IPS-18c (cell line): Measurements from ENCODE around the gene NCK2.

Experiments used
- H3K4me3 ChIP-seq: 2 replicates; pipeline ENCODE4 v1.7.0; 2013; ENCODE audit warnings: low read depth, mild to moderate bottlenecking, low read length, moderate library complexity; ENCODE audit not compliant: insufficient read depth
- H3K9me3 ChIP-seq: one replicate; pipeline ENCODE4 v1.6.1; 2013; ENCODE audit warnings: mild to moderate bottlenecking, low read length, moderate library complexity; ENCODE audit not compliant: control insufficient read depth, insufficient read depth

The NCK2 gene

DNA sequence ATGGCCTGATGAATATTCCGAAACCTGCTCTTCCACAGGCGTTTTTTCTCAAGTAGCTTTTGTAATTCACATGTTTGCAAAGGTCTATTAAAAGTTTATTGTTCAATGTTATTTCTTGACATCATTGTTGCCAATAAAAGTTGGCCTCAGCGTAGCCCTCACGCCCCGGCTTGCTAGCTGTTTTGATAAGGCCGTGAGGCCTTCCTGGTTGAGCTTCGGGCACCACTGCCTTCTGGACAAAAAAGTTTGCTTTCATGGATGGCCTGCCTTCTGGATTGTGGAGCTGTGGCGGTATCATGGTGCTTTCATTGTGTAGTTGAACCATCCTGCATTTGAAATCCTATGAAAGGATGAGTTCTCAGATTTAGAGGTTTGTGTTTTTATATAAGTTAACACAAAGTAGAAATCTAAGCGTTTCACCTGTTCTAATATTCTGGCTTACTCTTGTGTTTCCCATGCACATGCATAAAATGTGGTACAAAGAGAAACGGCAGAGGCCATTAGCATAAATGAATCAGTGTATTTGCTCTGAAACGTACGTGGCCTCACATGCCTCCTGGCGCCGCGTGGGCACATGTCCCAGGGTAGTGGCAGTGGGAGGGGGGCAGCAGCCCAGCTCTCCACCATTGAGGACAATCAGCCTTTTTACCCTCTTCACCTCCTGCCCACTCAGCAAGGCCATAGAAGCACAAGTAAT is 134.5 kb downstream of the NCK2 start:
- no peak overlapping the region for H3K4me3 ChIP-seq
- H3K9me3 ChIP-seq = no peaks in the 10 kb centered on the region

DNA sequence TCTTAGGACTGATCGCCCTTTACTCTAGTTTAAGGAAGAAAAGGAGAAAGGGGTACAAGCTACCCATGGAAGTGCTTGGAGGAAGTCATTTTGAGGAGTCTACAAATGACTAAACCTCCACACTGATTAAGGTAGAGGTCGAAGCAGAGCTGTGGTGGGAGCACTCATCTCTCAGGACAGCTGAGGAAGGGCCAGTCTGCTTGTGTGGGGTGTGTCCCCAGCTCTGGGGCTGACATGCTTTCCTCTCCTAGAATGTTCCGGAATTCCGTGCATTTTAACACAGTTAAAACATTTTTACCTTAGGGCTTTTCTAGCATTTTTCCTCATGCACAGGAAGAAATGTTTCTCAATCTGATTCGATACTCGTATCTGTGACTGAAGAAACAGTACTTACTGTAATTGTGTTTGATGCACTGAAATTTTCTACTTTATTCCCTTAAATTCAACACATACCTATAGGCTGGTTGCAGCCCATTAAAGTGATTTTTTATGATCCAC is 135.1 kb downstream of the NCK2 start:
- H3K9me3 ChIP-seq = no peaks in the 10 kb centered on the region
- H3K4me3 ChIP-seq = no peak overlapping the region

DNA sequence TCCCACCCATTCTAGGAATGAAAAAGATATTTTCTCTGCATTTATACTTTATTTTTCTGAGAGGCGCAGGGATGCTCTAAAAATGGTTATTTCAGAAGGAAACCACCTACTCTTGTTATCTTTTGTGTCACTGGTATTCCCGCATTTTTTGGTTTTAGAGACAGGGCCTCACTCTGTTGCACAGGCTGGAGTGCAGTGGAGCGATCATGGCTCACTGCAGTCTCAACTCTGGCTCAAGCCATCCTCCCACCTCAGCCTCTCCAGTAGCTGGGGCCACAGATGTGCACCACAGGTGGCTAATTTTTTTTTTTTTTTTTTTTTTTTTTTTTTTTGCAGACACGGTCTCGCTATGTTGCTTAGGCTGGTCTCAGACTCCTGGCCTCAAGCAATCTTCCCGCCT is 135.9 kb downstream of the NCK2 start:
- Histone ChIP-seq H3K4me3 (no peak overlapping the region), H3K9me3 (no peaks in the 10 kb centered on the region)

DNA sequence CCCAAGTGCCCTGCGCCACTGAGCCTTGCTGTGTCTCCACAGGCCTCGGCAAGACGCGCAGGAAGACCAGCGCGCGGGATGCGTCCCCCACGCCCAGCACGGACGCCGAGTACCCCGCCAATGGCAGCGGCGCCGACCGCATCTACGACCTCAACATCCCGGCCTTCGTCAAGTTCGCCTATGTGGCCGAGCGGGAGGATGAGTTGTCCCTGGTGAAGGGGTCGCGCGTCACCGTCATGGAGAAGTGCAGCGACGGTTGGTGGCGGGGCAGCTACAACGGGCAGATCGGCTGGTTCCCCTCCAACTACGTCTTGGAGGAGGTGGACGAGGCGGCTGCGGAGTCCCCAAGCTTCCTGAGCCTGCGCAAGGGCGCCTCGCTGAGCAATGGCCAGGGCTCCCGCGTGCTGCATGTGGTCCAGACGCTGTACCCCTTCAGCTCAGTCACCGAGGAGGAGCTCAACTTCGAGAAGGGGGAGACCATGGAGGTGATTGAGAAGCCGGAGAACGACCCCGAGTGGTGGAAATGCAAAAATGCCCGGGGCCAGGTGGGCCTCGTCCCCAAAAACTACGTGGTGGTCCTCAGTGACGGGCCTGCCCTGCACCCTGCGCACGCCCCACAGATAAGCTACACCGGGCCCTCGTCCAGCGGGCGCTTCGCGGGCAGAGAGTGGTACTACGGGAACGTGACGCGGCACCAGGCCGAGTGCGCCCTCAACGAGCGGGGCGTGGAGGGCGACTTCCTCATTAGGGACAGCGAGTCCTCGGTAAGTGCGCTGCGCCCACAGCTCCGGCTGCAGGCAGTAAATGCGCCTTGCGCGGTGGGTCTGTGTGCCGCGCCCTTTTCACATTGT is 136.8 kb downstream of the NCK2 start:
- Histone ChIP-seq H3K9me3 (no peaks in the 10 kb centered on the region), H3K4me3 (no peak overlapping the region)

DNA sequence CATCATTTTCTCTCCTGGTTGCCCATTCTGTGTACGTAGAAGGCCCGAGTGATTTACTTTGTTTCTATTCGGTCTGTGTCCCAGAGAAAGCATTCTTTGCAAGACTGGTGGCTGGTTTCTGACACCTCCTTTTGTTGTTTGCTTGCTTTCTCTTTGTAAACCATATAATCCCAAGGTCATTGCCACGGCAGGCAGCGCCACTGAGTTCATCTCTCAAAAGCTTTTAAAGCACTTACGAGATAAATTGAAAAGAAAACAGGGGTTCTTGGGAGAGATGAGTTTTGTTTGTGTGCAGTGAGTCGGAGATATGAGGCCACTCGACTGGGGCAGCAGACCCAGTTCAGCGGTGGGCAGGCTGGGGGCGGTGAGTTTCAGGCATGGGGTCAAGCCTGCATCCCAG is 137.6 kb downstream of the NCK2 start:
- no peaks in the 10 kb centered on the region for H3K9me3 ChIP-seq
- no peak overlapping the region for H3K4me3 ChIP-seq

DNA sequence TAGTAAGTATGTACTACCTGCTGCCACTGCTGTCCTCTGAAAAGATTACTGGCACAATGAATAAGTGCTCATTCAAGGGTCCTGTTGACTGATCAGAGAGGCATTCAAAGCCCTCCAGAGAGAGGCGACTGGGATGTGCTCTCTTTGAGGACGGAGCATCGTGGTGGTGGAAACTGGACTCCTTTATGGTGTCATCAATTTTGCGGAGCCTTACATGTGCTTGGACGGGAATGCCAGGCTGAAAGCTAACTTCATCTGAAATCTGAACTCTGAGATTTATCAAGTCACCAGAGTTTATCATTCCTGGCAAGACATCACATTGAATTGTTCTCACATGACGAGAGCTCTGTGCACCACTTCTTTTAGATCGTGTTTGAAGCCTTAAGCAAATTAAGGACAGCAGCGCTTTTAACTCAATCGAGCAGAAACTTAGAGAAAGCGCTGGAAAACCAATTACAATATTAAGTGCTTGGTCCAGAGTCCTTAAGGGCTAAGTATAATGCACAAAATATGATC is 138.3 kb downstream of the NCK2 start:
- H3K9me3 ChIP-seq = no peaks in the 10 kb centered on the region
- H3K4me3 ChIP-seq = no peak overlapping the region

DNA sequence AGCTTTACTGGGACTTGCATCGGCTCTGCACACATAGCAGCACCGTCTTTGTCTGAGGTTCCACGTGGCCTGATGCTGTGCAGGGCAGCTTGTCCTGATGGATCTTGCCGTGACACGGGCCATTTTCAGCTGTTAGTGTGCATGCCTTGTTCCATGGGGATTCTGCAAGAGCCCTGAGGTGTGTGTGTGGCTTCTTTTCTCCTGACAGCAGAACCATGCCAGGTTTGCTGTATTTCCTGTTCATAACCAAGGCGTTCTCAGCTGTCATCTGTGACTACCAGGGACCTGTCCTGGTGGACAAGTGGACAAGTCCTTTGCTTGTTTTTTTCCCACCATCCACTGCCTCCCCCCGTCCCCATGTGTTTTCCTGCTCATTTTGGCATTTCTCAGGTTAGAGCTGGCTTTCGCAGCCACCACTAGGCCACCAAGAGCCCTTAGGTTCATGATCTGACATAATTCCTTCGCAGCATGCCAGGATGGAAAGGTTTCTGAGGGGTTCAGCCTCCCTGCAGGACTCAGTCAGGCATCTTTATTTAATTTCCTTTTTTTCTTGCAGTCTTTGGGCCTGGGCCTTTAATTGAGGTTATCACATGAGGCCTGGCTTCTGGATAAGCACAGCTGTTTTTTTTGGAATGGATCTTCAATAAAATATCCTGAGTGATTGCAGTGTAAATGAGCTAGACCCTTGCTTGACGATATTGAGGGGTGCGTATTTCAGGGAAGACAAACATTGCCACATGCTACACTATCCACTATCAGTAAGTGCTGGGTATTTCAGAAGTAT is 139.4 kb downstream of the NCK2 start:
- Histone ChIP-seq H3K9me3 (no peaks in the 10 kb centered on the region), H3K4me3 (no peak overlapping the region)

DNA sequence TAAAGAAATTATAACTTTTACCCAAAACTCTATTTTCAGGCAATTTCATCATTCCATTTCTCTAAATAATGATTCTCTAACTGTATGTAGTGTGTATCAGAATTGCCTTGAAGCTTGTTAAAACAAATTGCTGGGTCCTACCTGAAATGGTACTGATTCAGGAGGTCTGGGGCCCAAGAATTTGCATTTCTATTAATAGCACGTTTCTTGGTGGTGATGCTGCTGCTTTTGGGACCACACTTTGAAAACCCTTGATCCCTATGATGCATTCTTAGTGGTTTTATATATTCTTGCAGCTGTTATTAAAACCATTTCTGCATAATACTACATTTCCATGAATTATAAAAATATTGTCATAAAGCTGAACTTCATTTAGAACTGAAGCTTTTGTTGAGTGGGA is 140.7 kb downstream of the NCK2 start:
- Histone ChIP-seq H3K4me3 (no peak overlapping the region), H3K9me3 (no peaks in the 10 kb centered on the region)

DNA sequence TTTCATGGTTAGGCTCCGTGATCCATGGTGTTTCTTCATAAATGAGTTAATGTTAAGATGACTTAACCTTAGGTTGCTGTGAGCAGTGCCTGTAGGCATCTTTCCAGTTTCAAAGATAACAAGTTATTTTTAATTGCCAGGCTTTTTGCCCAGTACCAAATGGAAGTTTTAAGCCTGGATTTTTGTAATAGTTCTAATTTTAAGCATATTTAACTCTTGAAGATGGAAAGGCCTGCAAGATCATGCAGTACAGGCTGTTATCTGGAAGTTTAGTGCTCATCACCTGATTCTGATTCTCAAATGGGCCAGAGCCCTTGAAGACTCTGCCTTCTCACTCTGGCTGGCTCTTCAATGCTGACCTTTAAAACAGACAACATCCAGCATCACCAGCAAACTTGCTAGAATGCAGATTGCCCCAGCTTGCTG is 141.3 kb downstream of the NCK2 start:
- no peaks in the 10 kb centered on the region for H3K9me3 ChIP-seq
- no peak overlapping the region for H3K4me3 ChIP-seq

DNA sequence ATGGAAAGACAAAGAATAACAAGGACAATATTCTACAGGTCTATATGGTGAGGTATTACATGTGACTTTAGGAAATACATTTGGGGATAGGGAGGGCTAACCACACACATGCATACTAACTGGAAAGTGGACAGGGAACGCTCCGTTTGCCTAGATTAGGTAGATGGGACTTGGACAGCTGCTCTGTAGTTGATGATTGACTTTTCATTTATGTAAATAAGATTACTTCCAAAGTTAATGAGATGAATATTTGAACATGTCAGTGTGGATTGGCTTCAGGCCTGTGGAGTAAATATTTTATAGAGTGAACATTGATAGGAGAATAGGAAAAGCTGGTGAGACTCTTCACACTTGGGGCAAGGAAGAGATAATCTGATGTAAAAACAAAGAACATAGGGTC is 142.0 kb downstream of the NCK2 start:
- no peak overlapping the region for H3K4me3 ChIP-seq

DNA sequence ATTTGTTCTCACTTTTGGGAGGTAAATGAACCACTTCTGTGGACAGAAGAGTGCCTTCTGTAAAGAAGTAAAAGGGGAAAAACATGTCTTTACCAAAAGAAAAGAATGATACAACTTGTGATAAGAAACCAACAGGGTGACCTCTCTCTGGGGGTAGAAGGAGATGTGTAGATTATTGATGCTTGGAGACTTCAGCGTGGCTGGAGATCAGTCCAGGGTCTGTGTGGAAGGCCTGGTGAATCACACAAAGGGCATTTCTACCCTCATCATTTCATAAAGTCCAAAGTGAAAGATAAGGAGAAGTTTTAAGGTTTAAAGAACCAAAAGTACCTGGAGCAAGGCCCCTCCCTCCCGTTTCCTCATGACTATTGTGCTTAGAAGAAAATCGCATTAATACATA is 142.5 kb downstream of the NCK2 start:
- Histone ChIP-seq H3K4me3 (no peak overlapping the region), H3K9me3 (no peaks in the 10 kb centered on the region)

More for the DNA sequence above, 142.0 kb downstream of the NCK2 start:
- no peaks in the 10 kb centered on the region for H3K9me3 ChIP-seq

DNA sequence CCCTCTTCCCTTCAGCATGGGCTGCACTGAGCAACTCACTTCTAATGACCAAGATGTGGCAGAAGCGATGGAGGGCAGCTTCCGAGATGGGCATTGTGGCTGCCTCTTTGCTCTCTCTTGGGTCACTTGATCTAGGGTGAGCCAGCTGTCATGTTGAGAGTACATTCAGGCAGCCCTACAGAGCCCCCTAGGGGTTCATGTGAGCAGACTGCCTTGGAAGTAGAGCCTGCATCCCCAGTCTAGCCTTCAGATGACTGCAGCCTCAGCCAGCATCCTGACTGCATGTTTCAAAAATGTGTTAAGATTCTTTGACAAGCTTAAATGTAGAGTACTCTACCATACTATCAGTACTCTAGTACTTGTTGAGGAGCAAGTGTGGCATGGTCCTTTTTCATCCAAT is 143.9 kb downstream of the NCK2 start:
- Histone ChIP-seq H3K4me3 (no peak overlapping the region), H3K9me3 (no peaks in the 10 kb centered on the region)

DNA sequence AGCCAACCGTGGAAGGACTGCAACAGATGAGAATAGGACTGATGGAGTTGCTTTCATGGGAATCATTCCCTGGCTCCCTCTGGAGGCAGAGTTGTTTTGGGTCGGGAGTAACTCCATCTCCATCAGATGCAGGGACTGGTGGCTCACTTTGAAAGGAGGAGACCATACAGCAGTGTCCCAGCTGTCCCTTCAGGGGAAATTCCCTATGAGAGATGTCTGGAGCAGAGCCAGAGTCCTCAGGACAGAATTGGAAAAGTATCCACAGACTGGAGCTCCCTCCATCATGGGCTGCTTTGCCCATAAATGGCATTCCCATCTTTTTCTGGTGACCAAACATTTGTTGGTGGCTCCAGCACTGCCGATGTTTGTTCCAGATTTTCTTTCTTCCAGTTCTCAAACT is 144.3 kb downstream of the NCK2 start:
- no peak overlapping the region for H3K4me3 ChIP-seq
- H3K9me3 ChIP-seq = no peaks in the 10 kb centered on the region

DNA sequence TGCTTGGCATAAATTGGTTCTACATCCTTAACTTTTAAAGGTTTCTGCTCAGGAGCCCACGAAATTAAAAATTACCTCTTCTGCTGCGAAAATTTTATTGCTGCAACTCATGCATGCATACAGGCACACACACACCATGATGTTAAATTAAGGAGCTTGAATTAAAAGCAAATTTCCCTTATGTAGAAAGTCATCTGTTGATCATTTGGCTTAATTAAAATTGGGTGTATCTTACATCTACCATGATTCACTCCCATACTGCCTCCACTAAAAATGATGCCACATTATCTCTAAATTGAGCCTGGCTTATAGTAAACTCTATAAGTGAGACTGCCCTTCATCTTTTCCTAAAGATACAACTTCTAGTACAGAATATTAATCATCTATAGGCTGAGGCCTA is 145.4 kb downstream of the NCK2 start:
- H3K4me3 ChIP-seq = no peak overlapping the region
- H3K9me3 ChIP-seq = no peaks in the 10 kb centered on the region

DNA sequence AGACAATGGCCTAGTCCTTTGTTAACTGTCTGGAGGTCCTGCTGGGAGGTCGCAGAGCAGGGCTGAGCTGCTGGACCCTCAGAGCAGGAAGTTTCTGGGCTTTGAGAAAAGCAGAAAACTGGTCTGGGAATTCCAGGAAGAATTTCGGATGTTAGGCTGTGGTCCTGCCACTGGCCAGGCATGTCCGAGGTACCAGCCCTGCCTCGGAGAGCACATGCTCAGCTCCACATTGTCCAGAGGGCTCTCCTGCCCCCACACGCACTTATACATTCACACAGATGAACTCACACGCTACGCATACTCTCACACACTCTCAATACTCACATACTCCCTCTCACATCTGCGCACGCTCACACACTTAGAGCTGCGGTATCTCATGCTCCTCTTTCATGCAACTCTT is 146.1 kb downstream of the NCK2 start:
- no peaks in the 10 kb centered on the region for H3K9me3 ChIP-seq
- H3K4me3 ChIP-seq = no peak overlapping the region

DNA sequence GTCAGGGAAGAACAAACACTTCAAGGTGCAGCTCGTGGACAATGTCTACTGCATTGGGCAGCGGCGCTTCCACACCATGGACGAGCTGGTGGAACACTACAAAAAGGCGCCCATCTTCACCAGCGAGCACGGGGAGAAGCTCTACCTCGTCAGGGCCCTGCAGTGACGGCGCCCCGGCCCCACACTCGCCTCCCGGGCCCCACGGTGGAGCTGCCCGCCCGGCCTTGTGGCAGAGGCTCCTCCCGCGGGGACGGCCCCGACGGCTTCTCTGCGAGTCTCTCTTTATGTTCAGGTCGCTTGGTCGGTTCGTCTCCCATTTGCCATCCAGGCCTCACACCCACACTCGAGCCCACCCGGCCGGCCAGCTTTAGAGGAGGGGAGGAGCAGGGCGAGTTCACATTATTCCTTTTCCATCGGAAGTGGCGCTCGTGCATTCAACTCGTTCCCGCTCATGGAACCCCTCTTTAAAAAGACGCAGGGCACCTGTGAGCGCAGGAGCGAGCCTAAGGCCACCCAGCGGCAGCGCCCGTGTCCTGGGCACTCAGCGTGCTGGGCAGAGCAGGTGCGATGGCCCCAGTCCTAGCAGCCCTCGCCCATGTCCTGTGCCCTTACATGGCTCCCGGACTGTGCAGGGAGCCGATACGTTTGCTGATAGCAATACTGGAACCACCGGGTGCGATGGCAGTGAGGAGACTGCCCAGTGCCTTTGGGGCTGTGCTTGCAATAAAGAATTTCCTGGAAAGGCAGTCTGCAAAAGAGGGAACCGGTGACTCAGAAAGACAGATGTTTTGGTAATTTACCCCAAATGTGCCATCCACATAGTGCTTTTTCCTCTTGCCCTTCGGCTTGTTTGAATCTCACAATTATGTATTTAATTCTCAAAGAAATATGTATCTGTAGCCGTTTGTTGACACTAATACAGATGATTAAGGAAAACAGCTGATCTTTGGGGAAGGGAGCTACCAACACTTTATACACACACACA is 148.6 kb downstream of the NCK2 start:
- H3K4me3 ChIP-seq = no peak overlapping the region
- no peaks in the 10 kb centered on the region for H3K9me3 ChIP-seq
